GM18520 (cell line): Measurements from ENCODE around the gene CD8B.
"Not testable (repeated sequence)": the region's sequence is repeated elsewhere in the genome, so short reads cannot be mapped to it uniquely, and the experiment has no call there.

Experiments
- ATAC-seq: cut with Tn5 transposase; IDR thresholded peaks from one replicate; pipeline ENCODE4 v1.9.1; 2021; ENCODE audit not compliant: unreplicated experiment

The CD8B gene

GRCh38 chr2:86836915-86837695, 24.6 kb downstream of the CD8B start:
- ATAC-seq: not testable (repeated sequence)

- not testable (repeated sequence) for ATAC-seq
Observed at GRCh38 chr2:86835548-86835889, 26.2 kb downstream of the CD8B start.

GRCh38 chr2:86833315-86833714, 28.4 kb downstream of the CD8B start:
- ATAC-seq: no peak

- ATAC-seq: no peak
Observed at GRCh38 chr2:86832334-86833096, 29.2 kb downstream of the CD8B start.

DNA sequence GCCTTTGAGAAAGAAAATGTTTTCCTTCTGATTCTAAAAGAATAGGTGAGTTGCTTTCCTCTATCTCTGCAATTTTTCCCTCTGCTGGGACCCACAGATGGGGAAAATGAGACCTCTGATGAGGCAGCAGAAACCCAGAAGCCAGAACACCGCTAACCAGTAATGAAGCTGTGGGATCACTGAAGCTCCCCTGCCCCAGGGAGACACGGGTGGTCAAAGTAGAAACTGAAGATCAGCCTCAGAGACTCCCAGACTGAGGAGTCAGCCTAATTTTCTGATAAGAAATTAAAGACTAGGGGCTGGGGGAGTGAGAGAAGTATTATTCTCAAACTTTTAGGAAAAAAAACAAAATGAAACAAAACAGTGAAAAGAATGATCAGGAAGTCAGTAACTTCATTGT, 30.1 kb downstream of the CD8B start:
- ATAC-seq: no peak

- no peak for ATAC-seq
Observed at GRCh38 chr2:86826951-86827350, 34.7 kb downstream of the CD8B start.

- no peak for ATAC-seq
Observed at GRCh38 chr2:86825693-86826381, 35.8 kb downstream of the CD8B start.

DNA sequence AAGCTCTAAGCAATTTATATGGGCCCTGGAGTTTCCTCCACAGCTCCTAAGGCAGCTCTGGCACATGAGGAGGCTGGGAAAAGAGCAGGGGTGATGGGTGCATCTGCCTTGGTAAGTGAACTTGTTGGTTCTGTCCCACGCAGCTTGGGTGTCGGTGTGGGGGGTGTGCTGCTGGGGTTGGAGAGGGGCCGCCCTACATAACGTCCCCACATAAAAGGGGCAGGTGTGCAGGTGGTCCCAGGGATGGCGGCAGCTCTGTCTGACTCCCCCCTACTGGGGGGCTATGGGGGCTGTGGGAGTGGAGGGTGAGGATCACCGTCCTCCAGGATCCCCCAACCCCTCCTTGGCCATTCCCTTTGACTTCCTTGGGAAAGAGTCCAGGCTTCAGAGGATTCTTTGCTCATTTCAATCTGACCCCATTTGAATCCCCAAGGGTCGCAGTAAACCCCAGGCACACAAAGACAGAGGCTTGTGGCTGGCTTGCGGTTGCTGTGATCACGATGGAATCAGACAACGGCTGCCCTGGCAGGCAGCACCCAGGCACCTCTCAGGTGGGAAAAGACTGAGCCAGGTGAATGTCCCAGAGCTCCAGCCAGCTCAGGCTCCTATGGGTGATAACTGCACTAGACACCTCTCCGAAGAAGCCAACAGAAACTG, 36.5 kb downstream of the CD8B start:
- no peak for ATAC-seq

GRCh38 chr2:86822668-86823345, 38.9 kb downstream of the CD8B start:
- no peak for ATAC-seq

DNA sequence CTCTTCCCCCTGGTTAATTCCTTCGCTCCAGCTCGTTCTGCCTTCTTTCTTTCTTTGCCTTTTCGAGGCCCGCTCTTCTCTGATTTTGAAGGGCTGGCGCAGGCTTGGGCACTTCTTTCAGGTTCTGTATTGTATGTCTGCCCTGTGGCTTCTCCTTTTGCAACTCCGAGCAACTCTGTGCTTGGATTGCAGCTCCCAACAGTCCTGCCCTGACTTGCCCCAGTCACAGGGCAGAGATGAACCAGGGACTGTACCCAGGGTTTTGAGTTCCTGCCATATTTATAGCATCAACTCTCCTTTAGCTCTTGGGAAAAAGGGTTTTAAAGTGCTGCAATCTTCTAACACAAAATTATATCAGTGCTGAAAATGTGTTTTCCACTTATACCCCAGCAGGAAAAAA, 39.8 kb downstream of the CD8B start:
- ATAC-seq: no peak

GRCh38 chr2:86821306-86821705, 40.4 kb downstream of the CD8B start:
- ATAC-seq: no peak

- no peak for ATAC-seq
Observed at GRCh38 chr2:86818957-86819356, 42.7 kb downstream of the CD8B start.

GRCh38 chr2:86818114-86818801, 43.4 kb downstream of the CD8B start:
- no peak for ATAC-seq

DNA sequence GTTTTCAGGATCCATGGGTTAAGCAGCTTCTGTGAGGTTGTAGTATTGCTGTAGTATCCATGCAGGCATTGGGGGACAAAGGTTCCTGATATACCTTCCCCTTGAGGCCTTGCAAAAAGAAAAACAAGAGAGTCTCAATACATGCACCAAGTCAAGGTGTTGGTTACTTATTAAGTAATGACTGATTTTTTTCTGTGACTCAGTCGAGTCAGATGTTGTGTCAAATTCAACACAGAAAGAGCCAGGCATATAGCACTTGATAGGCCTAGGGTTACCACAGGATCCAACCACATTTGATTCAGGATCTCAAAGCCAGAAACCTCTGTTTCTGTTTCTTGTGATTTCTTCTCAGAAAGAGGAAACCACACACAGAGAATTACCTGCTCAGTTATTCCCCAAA, 46.1 kb downstream of the CD8B start:
- ATAC-seq: no peak

- ATAC-seq: no peak
Observed at GRCh38 chr2:86809481-86810121, 52.1 kb downstream of the CD8B start.

DNA sequence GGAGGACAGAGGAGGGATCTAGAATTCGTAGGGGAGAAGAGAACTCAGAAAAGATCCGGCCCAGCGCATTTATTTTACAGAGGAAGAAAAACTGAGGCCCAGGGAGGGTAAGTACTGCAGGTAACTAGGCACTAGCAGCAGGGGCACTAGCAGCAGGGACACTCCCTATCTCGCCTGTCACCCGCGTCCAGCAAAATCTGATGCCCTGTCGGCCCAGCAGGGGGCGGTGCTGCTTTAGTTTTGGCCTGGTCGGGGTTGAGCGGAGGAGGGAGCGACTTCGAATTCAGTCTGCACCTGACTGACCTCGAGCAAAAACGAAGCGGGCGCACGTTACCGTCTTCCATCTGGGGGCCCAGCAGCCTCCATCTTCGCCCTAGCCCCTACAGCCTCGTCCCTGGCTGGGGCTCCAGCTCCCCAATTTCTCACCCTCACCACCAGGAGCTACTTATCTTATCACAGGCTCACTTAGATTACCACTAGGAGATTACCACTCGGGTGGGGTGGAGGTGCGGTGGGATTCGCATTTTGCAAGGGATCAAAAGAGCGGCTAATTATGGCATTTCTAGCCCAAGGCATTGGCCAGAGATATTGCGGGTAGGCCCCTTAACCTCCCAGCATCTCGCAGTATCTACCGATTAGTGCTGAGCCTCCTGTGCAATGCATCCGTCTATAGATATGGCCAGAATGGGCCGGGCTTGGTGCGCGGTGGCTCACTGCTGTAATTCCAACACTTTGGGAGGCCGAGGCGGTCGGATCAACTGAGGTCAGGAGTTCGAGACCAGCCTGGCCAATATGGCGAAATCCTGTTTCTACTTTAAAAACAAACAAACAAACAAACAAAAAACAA, 53.1 kb downstream of the CD8B start:
- peak; percentile 84 for ATAC-seq

GRCh38 chr2:86807468-86808275, 54.0 kb downstream of the CD8B start:
- ATAC-seq: no peak

GRCh38 chr2:86807133-86807467, 54.6 kb downstream of the CD8B start:
- ATAC-seq: no peak
